ENCODE measurements around the gene PTMS.

GRCh38 chr12:6777386-6777785 is 11.2 kb downstream of the PTMS start:
- TF ChIP-seq EZH2 (IDR thresholded peaks at IDR 0.05; ENCODE audit: borderline replicate concordance, low read depth, low read length, severe bottlenecking) (no peak), POLR2A (IDR thresholded peaks at IDR 0.05; ENCODE audit: low read depth, low read length) (no peak)
- TF ChIP-seq, protein P1, sequence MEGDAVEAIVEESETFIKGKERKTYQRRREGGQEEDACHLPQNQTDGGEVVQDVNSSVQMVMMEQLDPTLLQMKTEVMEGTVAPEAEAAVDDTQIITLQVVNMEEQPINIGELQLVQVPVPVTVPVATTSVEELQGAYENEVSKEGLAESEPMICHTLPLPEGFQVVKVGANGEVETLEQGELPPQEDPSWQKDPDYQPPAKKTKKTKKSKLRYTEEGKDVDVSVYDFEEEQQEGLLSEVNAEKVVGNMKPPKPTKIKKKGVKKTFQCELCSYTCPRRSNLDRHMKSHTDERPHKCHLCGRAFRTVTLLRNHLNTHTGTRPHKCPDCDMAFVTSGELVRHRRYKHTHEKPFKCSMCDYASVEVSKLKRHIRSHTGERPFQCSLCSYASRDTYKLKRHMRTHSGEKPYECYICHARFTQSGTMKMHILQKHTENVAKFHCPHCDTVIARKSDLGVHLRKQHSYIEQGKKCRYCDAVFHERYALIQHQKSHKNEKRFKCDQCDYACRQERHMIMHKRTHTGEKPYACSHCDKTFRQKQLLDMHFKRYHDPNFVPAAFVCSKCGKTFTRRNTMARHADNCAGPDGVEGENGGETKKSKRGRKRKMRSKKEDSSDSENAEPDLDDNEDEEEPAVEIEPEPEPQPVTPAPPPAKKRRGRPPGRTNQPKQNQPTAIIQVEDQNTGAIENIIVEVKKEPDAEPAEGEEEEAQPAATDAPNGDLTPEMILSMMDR (IDR thresholded peaks at IDR 0.05; ENCODE audit: extremely low read depth in 1 of 2, insufficient read depth in 1 of 2, low read depth in 1 of 2, low read length in 2 of 2) = no peak
